NK-92 (cell line): ENCODE data around the gene RP9.
"Not testable (repeated sequence)": the region's sequence is repeated elsewhere in the genome, so short reads cannot be mapped to it uniquely, and the experiment has no call there.

Experiments
- DNase-seq: peaks from one replicate; lab custom pipeline; 2025; ENCODE audit not compliant: unreplicated experiment; lab: John Stamatoyannopoulos, UW

Gene RP9

DNA sequence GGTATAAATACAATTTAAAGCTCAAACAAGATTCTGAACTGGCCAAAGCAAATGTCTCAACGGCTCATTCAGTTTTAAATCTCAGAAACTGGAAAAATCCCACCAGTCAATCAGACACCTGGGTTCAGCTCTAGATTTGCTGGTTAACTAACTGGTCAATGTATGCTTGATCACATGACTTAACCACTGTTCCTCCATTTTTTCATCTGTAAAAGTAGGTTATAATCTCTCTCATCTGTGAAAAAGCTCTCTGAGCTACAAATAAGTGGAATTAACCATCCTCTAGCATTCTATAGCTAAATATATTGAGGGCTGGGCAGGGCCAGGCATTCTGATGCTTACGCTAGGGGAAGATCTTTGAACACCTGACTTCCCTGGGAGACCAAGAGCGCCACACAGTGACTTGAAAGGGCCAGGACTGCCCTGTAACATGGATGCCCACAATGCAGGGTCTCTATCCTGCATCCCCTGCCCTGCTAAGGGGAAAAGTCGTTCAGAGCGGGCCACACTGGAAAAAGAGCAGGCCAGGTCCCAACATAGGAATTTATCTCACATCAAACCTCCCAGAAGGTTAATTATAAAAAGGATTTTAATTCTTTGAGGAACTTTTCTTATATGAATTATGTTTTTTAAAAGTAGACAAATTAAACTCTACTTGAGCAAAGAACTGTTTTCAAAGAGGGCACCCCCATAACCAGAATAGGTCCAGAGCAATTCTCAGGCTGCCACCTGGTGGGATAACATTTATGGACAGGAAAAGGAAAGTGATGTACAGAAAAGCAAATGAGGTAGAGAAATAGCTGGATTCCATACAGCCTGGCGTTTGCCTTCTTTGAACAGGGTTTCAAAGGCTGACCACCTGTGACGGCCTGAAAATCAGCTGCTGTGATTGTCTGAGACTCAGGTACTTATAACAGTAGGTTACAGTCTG lies 1.8 kb downstream of the RP9 start:
- DNase-seq, result no peak

DNA sequence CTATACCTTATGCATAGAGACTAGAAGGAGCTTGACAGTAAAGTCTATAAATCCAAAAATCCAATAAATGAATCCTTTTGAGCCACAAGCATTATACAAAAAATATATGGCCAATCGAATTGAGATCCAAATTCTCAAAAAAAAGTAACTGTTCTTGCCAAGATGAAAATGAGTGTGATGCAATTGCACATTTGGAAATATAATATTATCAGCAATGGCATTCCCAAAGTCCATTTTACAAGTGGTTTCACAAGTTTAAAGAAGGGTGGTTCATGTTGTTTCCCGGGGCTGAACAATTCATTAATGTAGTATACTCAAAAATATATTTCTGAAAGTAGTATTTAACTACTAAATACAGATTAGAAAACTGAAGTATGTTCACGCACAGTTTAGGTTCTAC lies 7.3 kb downstream of the RP9 start:
- DNase-seq, result no peak

- no peak for DNase-seq
Measured at GRCh38 chr7:33100770-33101169, 8.4 kb downstream of the RP9 start.

GRCh38 chr7:33099154-33099940 lies 9.9 kb downstream of the RP9 start:
- no peak for DNase-seq

GRCh38 chr7:33094745-33095275 lies 14.4 kb downstream of the RP9 start:
- DNase-seq, result not testable (repeated sequence)

GRCh38 chr7:33093266-33093665 lies 15.9 kb downstream of the RP9 start:
- DNase-seq, result no peak

GRCh38 chr7:33091641-33092191 lies 17.5 kb downstream of the RP9 start:
- DNase-seq, result no peak

DNA sequence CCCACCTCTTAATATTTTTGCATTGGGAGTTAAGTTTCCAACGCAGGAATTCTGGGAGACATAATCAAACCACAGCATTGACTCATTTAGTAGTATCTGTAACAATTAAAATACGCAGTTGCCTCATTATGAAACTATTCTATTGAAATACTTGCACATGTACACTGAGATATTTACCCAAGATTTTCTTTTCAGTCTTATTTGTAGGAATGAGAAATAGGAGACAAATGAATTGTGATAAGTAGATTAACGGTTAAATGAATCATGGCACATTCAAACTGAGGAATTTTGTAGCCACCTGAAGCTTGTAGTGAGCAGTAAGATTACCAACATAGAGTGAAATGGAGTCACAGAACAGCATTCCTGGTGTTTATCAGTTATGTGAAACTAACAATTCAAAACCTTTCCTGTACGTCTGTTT lies 18.1 kb downstream of the RP9 start:
- DNase-seq, result no peak

DNA sequence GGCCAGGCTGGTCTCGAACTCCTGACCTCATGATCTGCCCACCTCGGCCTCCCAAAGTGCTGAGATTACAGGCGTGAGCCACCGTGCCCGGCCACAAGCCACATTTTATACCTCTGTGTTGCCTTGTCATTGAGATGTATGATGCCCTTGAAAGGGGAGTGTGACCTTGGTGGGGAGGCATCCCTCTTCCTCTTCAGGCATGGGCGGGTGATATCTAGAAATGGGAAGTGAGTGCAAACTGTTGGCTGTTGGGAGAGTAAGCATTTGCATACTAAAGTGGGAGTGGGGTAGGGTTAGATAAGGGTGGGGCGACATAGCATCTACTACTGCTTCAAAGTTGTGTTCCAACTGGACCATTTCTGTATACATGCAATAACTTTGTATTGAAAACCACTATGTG lies 20.1 kb downstream of the RP9 start:
- no peak for DNase-seq

DNA sequence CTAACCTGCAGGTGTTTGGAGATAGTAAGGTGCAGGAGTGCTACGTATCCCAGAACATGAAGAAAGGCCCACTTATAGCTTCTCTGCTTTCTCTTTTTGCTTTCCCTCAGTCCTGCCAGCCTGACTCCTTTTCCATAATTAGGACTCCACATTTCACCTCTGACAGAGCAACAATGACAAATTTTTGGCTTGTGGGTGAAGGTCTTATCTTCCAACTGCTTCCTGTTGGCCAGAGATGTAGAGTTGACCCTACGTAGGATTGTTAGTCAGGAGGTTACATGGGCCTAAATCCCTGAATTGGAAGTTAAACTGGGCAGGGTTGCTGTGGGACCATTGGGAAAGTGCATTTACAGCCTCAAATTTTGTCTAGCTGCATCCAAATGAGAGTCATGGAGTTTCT lies 21.3 kb downstream of the RP9 start:
- DNase-seq, result no peak

DNA sequence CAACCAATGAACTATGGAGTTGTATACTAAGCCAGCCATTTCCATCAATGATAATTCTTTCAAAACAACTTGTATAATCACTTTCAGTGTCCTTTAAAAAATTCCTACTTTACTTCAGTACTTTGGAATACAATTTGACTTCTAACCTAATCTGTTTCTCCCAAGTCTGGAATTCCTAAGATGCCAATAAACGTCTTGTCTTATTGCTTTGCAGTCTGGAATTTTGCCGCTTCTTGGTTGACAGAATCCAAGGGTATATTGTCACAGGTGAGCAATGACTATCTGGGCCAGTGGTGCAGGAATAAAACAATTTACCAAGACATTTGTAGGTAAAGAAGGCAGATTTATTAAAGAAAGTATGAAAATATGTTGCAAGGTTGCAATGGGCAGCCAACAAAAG lies 21.8 kb downstream of the RP9 start:
- no peak for DNase-seq

DNA sequence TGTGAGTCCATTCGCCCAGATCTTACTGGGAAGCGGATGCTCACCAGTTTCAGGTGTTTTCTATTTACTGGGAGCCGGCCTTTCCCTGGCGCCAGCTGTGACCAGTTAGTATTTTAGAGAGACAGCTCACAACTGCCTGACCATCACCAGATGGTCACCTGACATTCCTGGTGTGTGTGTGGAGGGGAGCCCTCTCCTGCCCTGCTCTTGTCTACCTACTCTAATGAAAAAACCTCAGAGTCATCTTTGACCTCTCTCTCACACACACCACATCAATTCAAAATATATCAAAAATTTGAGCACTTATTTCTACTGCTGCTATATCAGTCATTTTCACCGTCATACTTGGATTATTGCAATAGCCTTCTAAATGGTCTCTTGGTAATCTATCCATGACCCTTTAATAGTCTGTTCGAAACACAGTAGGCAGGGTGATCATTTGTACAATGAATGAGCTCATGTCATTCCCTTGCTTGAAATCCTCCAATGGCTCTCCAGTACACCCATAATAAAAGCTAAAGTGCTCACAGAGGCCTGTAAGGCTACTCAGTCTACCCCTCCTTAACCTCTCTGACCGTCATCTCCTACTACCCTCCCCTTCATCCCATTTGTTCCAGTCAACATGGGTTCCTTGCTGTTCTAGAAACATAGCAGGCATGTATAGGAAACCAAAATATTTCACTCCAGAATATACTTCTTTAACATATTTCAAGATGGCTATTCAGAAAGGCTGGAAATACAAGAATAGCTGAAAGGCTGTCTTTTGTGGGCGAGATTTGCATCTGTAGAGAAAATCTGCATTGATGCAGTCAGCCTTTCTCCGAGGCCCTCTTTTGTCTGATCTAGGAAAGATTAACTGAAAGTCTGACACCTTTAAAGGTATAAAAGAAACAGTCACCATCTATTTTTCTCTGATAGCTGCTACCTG lies 29.2 kb downstream of the RP9 start:
- no peak for DNase-seq

DNA sequence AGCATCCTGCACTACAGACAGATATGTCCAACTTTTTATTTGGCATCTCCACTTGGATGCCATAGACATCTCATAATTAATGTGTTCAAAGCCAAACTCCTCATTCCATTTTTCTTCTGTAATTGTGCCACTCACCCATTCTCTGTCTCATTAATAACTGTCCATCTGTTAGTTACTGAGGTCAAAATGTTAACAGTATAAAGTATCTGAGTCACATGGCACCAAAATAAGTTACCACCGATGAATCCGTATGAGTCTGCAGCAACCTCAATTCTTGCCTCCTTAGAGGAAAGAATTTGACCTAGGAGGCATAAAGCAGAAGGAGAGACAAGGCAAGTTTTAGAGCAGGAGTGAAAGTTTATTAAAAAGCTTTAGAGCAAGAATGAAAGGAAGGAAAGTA lies 30.1 kb downstream of the RP9 start:
- no peak for DNase-seq

GRCh38 chr7:33076737-33077136 lies 32.5 kb downstream of the RP9 start:
- no peak for DNase-seq

GRCh38 chr7:33075818-33076518 lies 33.2 kb downstream of the RP9 start:
- DNase-seq, result no peak

- DNase-seq, result no peak
Measured at GRCh38 chr7:33073243-33073642, 36.0 kb downstream of the RP9 start.

- no peak for DNase-seq
Measured at GRCh38 chr7:33072471-33072870, 36.7 kb downstream of the RP9 start.

- no peak for DNase-seq
Measured at GRCh38 chr7:33070831-33071230, 38.4 kb downstream of the RP9 start.

- DNase-seq, result no peak
Measured at GRCh38 chr7:33070277-33070676, 38.9 kb downstream of the RP9 start.

DNA sequence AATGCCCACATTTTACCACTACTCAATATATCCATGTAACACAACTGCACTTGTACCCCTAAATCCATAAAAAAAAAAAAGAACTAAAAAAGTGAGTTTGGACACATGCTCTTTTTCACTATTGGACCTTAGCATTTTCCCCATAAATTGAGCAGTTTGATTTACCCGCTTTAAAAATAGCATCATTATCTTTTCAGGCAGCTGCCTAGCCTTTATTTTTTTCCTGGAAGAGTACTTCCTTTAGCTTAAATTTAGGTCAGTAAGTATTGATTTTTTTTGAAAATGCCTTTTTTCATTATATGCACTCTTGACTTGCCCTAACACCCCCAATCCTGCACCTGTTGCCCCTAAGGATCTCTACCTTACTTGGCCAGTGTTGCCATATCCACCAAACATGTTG lies 41.3 kb downstream of the RP9 start:
- no peak for DNase-seq
